Erythroblast (primary cell): ENCODE results near the gene IMMP2L.

Source experiments
- GATA1 ChIP-seq: IDR thresholded peaks from 2 replicates; pipeline ENCODE4 v1.6.1; 2011; ENCODE audit warnings: low read depth, mild to moderate bottlenecking, control low read depth, low read length, moderate library complexity
- POLR2A ChIP-seq: IDR thresholded peaks from 2 replicates; pipeline ENCODE4 v1.6.1; 2011; ENCODE audit warnings: mild to moderate bottlenecking, low read length

- TF ChIP-seq POLR2A (no peak), GATA1 (no peak)
Observed at GRCh38 chr7:111424768-111425167, 137.5 kb downstream of the IMMP2L start.
